Liver (tissue), 3 donors: ENCODE data around the gene AATF.

Source experiments
- CTCF ChIP-seq: fragments of 150-350 bp; IDR thresholded peaks from 2 replicates; pipeline ENCODE4 v1.5.1; 2017; ENCODE audit warnings: improper control_type of control experiment, low read depth, low read length; ENCODE audit not compliant: missing input control
- EGR1 ChIP-seq, 2 donors: IDR thresholded peaks; 2 replicates each; pipeline ENCODE4 v1.6.1; 2016 to 2018; ENCODE audit warnings: antibody characterized with exemption in 2 of 2, low read depth in 2 of 2
- FOXA1 ChIP-seq: IDR thresholded peaks from 2 replicates; pipeline ENCODE4 v1.6.1; 2016; ENCODE audit warnings: antibody characterized with exemption
- GABPA ChIP-seq, 2 donors: IDR thresholded peaks in 1 of 2; conservative IDR thresholded peaks in 1 of 2; 2 replicates each; pipeline ENCODE4 v1.6.1; 2016; ENCODE audit warnings: antibody characterized with exemption in 2 of 2, mild to moderate bottlenecking in 1 of 2, moderate library complexity in 1 of 2
- RAD21 ChIP-seq, 2 donors: IDR thresholded peaks; 2 replicates each; pipeline ENCODE4 v1.6.1; 2016; ENCODE audit warnings: antibody characterized with exemption in 2 of 2, mild to moderate bottlenecking in 2 of 2
- SP1 ChIP-seq: IDR thresholded peaks from 2 replicates; pipeline ENCODE4 v1.6.1; 2018; ENCODE audit warnings: antibody characterized with exemption, mild to moderate bottlenecking
- TAF1 ChIP-seq: conservative IDR thresholded peaks from 2 replicates; pipeline ENCODE4 v1.6.1; 2016; ENCODE audit warnings: antibody characterized with exemption, mild to moderate bottlenecking
- YY1 ChIP-seq: IDR thresholded peaks from 2 replicates; pipeline ENCODE4 v1.6.1; 2016; ENCODE audit warnings: antibody characterized with exemption, mild to moderate bottlenecking
- TF ChIP-seq, protein P1 (sequence below): IDR thresholded peaks from 2 replicates; pipeline ENCODE4 v1.6.1; 2016; ENCODE audit warnings: antibody characterized with exemption
- donor health status: healthy.
- donor health status: healthy.

DNA sequence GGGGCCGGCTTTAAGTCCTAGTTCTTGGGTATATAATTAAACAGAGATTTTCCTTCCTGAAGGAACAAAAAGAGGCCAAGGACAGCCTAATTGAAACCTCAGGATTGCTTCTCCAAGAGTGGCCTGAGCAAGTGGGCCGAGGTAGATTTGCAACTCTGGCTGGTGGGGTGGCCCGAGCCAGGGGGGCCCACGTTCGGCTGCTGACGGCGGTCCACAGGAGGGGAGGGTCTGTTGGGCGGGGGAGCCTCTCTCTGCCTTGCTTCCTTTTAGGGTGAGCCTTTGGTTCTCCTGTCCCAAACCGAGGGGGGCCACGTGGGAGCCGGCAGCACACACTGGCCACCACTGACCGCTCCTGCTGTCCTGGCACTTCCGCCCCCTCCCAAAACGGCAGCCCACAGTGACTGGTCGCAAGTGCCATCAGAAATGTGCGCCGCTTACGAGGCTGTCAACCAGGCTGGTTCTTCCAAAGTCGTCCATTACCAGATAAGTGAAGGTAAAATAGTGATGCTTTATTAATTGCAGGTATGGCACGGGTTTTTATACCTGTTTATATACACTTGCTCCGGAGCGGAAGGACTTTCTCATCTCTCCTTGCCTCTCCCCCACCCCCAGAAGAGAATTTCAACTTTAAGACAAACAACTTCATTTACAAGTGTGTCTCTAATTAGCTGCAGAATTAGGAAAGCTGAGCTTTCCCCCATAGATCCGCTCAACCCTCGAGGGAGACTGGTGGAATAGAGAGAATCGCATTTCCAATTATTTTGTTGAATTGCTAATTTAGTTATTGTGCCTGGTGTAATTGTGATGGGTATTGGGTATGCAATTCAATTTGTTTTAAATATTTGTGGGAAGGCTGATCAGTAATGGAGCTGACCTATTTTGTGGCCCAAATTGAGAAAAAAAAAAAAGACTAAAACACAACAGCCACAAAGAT is 117.8 kb downstream of the AATF start:
- TF ChIP-seq CTCF (no peak), SP1 (no peak), YY1 (no peak), GABPA (IDR thresholded peaks at IDR 0.05 in 1 of 2, conservative IDR thresholded peaks at IDR 0.05 in 1 of 2) (no peak), TAF1 (no peak), EGR1 (IDR thresholded peaks at IDR 0.05; ENCODE audit: low read depth in 2 of 2) (no peak), FOXA1 (no peak), RAD21 (IDR thresholded peaks at IDR 0.05) (no peak)
- TF ChIP-seq, protein P1, sequence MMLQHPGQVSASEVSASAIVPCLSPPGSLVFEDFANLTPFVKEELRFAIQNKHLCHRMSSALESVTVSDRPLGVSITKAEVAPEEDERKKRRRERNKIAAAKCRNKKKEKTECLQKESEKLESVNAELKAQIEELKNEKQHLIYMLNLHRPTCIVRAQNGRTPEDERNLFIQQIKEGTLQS, result no peak
